Tibial nerve (tissue), 4 donors: Measurements from ENCODE around the gene ANXA11.
"Not testable (repeated sequence)": the region's sequence is repeated elsewhere in the genome, so short reads cannot be mapped to it uniquely, and the experiment has no call there.

ENCODE experiments used
- EP300 ChIP-seq, 2 donors: sonication (generic); formaldehyde crosslinking; IDR thresholded peaks; one replicate each; pipeline ENCODE4 v1.6.1; 2017; ENCODE audit warnings: antibody characterized with exemption in 2 of 2, mild to moderate bottlenecking in 1 of 2
- TF ChIP-seq, protein P1 (sequence below), 5 experiments: fragments of 200-600 bp in 3 of 5; fragments of 450-650 bp in 2 of 5; sonication (generic) in 3 of 5; IDR thresholded peaks; one replicate each; pipeline ENCODE4 v1.5.1; 2016 to 2019; ENCODE audit warnings: antibody characterized with exemption in 5 of 5, mild to moderate bottlenecking in 3 of 5, moderate library complexity in 2 of 5

DNA sequence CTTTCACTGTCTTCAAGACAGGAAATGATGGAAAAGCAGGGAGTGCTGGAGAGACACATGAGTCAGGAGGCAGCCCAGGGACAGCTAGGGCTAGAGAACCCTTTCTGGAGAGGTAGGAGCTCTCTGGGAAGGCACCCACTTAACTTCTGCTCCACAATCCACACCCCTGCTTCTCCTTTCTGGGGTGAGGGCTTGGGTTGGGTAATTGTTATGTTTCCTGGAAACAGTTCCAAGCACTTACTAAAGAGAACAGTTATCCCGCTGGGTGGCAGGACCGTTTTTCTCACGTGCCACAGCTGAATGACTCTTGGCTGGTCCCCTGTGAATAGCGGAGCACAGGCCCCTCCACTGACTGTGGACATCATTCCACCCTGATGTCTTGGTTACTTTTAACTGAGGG is 44.6 kb upstream of the ANXA11 start:
- TF ChIP-seq, protein P1, sequence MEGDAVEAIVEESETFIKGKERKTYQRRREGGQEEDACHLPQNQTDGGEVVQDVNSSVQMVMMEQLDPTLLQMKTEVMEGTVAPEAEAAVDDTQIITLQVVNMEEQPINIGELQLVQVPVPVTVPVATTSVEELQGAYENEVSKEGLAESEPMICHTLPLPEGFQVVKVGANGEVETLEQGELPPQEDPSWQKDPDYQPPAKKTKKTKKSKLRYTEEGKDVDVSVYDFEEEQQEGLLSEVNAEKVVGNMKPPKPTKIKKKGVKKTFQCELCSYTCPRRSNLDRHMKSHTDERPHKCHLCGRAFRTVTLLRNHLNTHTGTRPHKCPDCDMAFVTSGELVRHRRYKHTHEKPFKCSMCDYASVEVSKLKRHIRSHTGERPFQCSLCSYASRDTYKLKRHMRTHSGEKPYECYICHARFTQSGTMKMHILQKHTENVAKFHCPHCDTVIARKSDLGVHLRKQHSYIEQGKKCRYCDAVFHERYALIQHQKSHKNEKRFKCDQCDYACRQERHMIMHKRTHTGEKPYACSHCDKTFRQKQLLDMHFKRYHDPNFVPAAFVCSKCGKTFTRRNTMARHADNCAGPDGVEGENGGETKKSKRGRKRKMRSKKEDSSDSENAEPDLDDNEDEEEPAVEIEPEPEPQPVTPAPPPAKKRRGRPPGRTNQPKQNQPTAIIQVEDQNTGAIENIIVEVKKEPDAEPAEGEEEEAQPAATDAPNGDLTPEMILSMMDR (IDR thresholded peaks at IDR 0.05) = not testable (repeated sequence)
- not testable (repeated sequence) for TF ChIP-seq EP300 (IDR thresholded peaks at IDR 0.05)
